Kidney (tissue), 14 donors: ENCODE results near the gene TLR6. TPM values are rescaled to one million over a fixed set of nuclear protein-coding genes. Genes with fewer than 3 reads are reported as not detected.

ENCODE experiments used
- DNase-seq, 5 donors: peaks; one replicate each; pipeline ENCODE4 v3.0.0-alpha.2; 2013 to 2020
- FAIRE-seq: peaks from 2 replicates; lab custom pipeline; 2012; peaks lifted over from hg19 to GRCh38; lab: Jason Lieb, UNC
- H3K27ac ChIP-seq, 2 donors: one replicate each; pipeline ENCODE4 v1.7.0; 2013; ENCODE audit warnings: low read depth in 2 of 2, low read length in 2 of 2, inconsistent platforms in 1 of 2
- H3K27me3 ChIP-seq: one replicate; pipeline ENCODE4 v1.7.1; 2013; ENCODE audit warnings: low read length, inconsistent platforms; ENCODE audit not compliant: control insufficient read depth, insufficient read depth
- H3K36me3 ChIP-seq, 3 donors: one replicate each; pipeline versions ENCODE4 v1.7.0 to v1.7.1; 2013; ENCODE audit warnings: low read length in 3 of 3, control low read depth in 1 of 3, inconsistent platforms in 1 of 3; ENCODE audit not compliant: insufficient read depth in 3 of 3, control insufficient read depth in 2 of 3
- H3K4me1 ChIP-seq, 3 donors: one replicate each; pipeline versions ENCODE4 v1.7.0 to v1.7.1; 2013; ENCODE audit warnings: low read length in 3 of 3, inconsistent platforms in 1 of 3, low read depth in 1 of 3; ENCODE audit not compliant: control insufficient read depth in 2 of 3, insufficient read depth in 2 of 3
- H3K4me3 ChIP-seq, 3 donors: one replicate each; pipeline versions ENCODE4 v1.7.0 to v1.8.1; 2013; ENCODE audit warnings: low read length in 3 of 3, control low read depth in 1 of 3, inconsistent platforms in 1 of 3
- H3K9ac ChIP-seq, 3 donors: one replicate each; pipeline versions ENCODE4 v1.7.0 to v1.7.1; 2013; ENCODE audit warnings: low read length in 3 of 3, control low read depth in 1 of 3, inconsistent platforms in 1 of 3
- H3K9me3 ChIP-seq, 3 donors: one replicate each; pipeline versions ENCODE4 v1.7.0 to v1.7.1; 2013; ENCODE audit warnings: low read length in 3 of 3, control low read depth in 1 of 3, inconsistent platforms in 1 of 3; ENCODE audit not compliant: control insufficient read depth in 2 of 3, insufficient read depth in 1 of 3
- CTCF ChIP-seq: IDR thresholded peaks from 3 replicates; pipeline ENCODE4 v1.5.1; 2012; ENCODE audit warnings: mild to moderate bottlenecking, moderate library complexity, borderline replicate concordance; ENCODE audit not compliant: insufficient read depth; ENCODE audit errors: extremely low read depth
- intact Hi-C: fragments of 100-400 bp; cut with DNase I; formaldehyde crosslinking; loops from one replicate; pipeline ENCODE4 v1.11.1; 2022
- polyA plus RNA-seq: library from polyadenylated mRNA; stranded (reverse); fragments of 350-450 nt; fragmentation: Illumina TruSeq; extraction: RNeasy Lipid Tissue Mini Kit (QIAGEN cat#74804); gene quantifications from one replicate; pipeline ENCODE4 v1.2.3, GENCODE V29; 2014; ENCODE audit warnings: low read depth, low replicate concordance; ENCODE audit not compliant: insufficient read depth
- total RNA-seq: library from RNA; stranded (reverse); fragmentation: NEBNext Ultra II Directional; extraction: Animal tissue kit (Norgen Biotek cat#: 25700); gene quantifications from one replicate; pipeline ENCODE4 v1.2.1, GENCODE V29; 2021
- donor health status: control.
- donor health status: control.
- donor health status: control.
- donor health status: control.
- donor health status: control.
- donor health status: DM: yes; HTN: yes; CAD: no.
- donor health status: Normal renal cell carcinoma (clear cell type).

TLR6 gene
- total and polyA plus RNA-seq, 2 donors from 2014 or later = 0.62 to 6.1 TPM

- intact Hi-C loops = no loop called here
- FAIRE-seq (no peak), DNase-seq (no peak)
- Histone ChIP-seq H3K4me1 (peaks cover 0 to 17% (median 13%) of the 10 kb centered on the region in 3 donors), H3K9me3 (no peaks in the 10 kb centered on the region), H3K27me3 (no peaks in the 10 kb centered on the region), H3K9ac (no peak overlapping the region), H3K36me3 (no peaks in the 10 kb centered on the region), H3K4me3 (no peak overlapping the region), H3K27ac (no peak overlapping the region)
- no peak for TF ChIP-seq CTCF
Observed at GRCh38 chr4:38869511-38869910, 12.9 kb upstream of the TLR6 start.

DNA sequence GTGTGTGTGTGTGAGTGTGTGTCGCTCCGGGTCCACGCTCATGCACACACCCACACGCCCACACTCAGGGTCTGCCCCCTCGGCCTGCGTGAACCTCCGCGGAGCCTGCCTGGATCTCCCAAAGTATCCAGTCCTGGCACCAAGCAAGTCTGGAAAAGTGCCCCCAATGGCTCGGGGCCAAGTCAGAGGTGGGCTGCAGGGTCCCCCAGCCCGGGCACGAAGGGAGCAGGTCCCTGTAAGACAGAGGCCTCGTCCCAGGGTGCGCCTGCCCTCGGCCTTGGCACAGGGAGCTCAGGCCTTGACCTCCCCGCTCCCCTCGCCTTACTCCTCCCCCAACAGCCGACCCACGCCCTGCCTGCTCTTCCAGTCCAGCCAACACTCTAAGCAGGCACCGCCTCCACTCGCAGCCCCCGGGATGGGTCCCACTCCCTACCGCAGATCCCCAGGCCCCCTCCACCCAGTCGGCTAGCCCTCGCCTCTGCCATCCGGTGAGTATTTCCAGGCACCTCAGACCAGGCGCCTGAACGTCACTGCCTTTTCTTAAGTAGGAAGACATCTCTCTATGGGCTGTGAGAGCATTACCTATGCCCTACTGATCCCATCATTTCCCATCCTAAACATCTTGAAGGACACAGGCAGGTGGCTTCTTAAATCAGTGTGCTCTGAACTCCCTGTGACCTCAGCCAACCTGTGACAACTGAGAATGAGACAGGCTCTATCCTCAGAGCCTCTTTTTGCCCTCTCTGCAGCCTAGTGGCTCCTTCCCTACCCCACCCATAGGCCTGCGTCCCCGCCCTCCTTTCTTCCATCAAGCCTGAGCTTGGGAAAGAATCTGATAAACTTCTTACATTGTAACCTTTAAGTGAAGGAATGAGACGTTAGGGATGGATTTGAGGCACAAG is 11.7 kb upstream of the TLR6 start:
- Histone ChIP-seq H3K9me3 (no peaks in the 10 kb centered on the region), H3K36me3 (no peaks in the 10 kb centered on the region), H3K4me3 (peak overlapping the region; percentile 57 to 73 (median 71)), H3K27ac (peak overlapping the region; percentile 79 to 86), H3K4me1 (peaks cover 0 to 17% (median 13%) of the 10 kb centered on the region in 3 donors), H3K9ac (peak overlapping the region; percentile 29 to 89 (median 82)), H3K27me3 (no peaks in the 10 kb centered on the region)
- FAIRE-seq = no peak
- peak in 4 of 5 donors; percentile 28 to 79 (median 56) for DNase-seq
- intact Hi-C loops = no loop called here
- no peak for TF ChIP-seq CTCF

DNA sequence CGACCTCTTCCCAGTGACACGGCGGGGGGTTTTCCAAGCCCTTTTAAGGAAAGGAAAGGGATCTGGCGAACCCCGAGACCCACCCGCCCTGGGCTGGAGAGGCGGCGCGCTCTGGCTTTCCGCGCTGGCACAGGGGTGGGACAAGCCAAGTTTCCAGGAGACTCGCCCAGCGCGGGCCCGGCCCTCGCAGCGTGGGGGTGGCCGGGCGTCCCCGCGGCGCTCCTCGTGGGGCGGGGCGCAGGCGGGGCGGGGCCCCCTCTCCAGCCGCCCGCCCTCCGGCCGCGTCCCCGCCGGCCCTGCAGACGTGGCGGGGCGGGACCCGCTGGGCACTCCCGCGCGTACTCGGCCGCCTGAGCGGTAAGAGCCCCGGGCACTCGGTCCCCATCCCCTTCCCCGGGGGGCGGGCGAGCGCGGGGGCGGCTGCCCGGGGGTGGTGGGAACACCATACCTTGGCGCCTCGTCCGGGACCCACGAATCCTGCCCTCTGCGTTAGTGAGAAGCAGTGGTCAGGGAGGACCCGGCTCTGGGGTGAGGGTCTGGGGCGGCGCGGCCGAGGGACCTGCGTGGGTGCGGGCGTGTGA is 11.0 kb upstream of the TLR6 start, which contains the start of gene FAM114A1:
FAM114A1 (plus strand) TSS at position 329 of the 581 bp plus-strand sequence. CDS start 10,273 bp downstream, outside the sequence.
- intact Hi-C loops = no loop called here
- Histone ChIP-seq H3K4me3 (peak within 1 kb of the TSS; percentile 57 to 83 (median 73)), H3K4me1 (peaks cover 0 to 17% (median 13%) of the 10 kb centered on the region in 3 donors), H3K9ac (peak within 1 kb of the TSS; percentile 47 to 89 (median 89)), H3K36me3 (no peaks in the 10 kb centered on the region), H3K9me3 (no peaks in the 10 kb centered on the region), H3K27ac (peak within 1 kb of the TSS; percentile 79 to 86), H3K27me3 (no peaks in the 10 kb centered on the region)
- FAIRE-seq (no peak), DNase-seq (peak; percentile 80 to 94 (median 85))
- no peak for TF ChIP-seq CTCF
